ENCODE results near the gene ABCG4. TPM values are rescaled to one million over a fixed set of nuclear protein-coding genes. Genes with fewer than 3 reads are reported as not detected.
"Not testable (repeated sequence)": the region's sequence is repeated elsewhere in the genome, so short reads cannot be mapped to it uniquely, and the experiment has no call there.

The ABCG4 gene
- total RNA-seq, 2 experiments from 2014 or later, result 0.08 TPM; not detected in 1

GRCh38 chr11:119100994-119101758 lies 47.7 kb upstream of the ABCG4 start:
- no peak for TF ChIP-seq CTCF (IDR thresholded peaks at IDR 0.05)
- CTCF ChIA-PET, result interaction anchor here (1.4 to 1.8 kb wide), 3 partner anchors 16 to 36 kb away, joined by 3 to 4 read pairs (median 4); partner anchors contain the start of gene HMBS
- H3K4me3 Mint-ChIP-seq, result peak overlapping the region; percentile 95
- peaks cover 29% of the 10 kb centered on the region for H3K4me1 ChIP-seq (ENCODE audit: insufficient read depth, low read length)
- peaks cover 23% of the 10 kb centered on the region for H3K36me3 ChIP-seq (ENCODE audit: insufficient read depth, low read length)
- H3K27ac ChIP-seq (ENCODE audit: low read depth in 1 of 2, low read length in 2 of 2), result peak overlapping the region; percentile 83 to 95
- peaks cover 45% of the 10 kb centered on the region for H3K36me3 Mint-ChIP-seq (ENCODE audit: low read depth)
- DNase-seq, result no peak
- no peaks in the 10 kb centered on the region for H3K27me3 ChIP-seq (ENCODE audit: control insufficient read depth in 1 of 2, insufficient read depth in 2 of 2, low read length in 2 of 2)
- ATAC-seq (ENCODE audit: poor library complexity), result no peak
- no peaks in the 10 kb centered on the region for H3K9me3 Mint-ChIP-seq
- POLR2A ChIA-PET, result interaction anchor here (1.0 to 2.3 kb wide), 19 partner anchors 11 to 529 kb away, joined by 3 to 59 read pairs (median 6); partner anchors contain the start of genes ARCN1, CBL, CENATAC and HINFP
- H3K4me1 Mint-ChIP-seq (ENCODE audit: low read depth), result peaks cover 52% of the 10 kb centered on the region
- no peaks in the 10 kb centered on the region for H3K9me3 ChIP-seq (ENCODE audit: control insufficient read depth in 1 of 2, insufficient read depth in 1 of 2, low read length in 2 of 2)
- no peaks in the 10 kb centered on the region for H3K27me3 Mint-ChIP-seq
- intact Hi-C loops (cut with DNase I, micrococcal nuclease), result loop anchor here (1.0 to 10.0 kb wide), 6 partner anchors 16 to 526 kb away; partner anchors contain the start of genes RPS25 (in 2 of the 2), TRAPPC4 (in 2 of the 2), VPS11 (in 2 of the 2) and ARCN1 (in 1 of the 2)
- H3K27ac Mint-ChIP-seq, result peak overlapping the region; percentile 97
- H3K4me3 ChIP-seq (ENCODE audit: low read length), result peak overlapping the region; percentile 90

GRCh38 chr11:119101759-119102423 lies 47.0 kb upstream of the ABCG4 start, which contains the start of gene DPAGT1:
TSS of gene DPAGT1 (minus strand) at chr11:119101853. CDS start at chr11:119101655, 198 bp downstream.
- Mint-ChIP-seq H3K27me3 (no peaks in the 10 kb centered on the region), H3K4me3 (peak within 1 kb of the TSS; percentile 95), H3K4me1 (ENCODE audit: low read depth) (peaks cover 51% of the 10 kb centered on the region), H3K36me3 (ENCODE audit: low read depth) (peaks cover 40% of the 10 kb centered on the region), H3K9me3 (no peaks in the 10 kb centered on the region), H3K27ac (peak within 1 kb of the TSS; percentile 97)
- intact Hi-C loops (cut with DNase I, micrococcal nuclease), result loop anchor here (1.0 to 10.0 kb wide), 8 partner anchors 17 to 527 kb away; partner anchors contain the start of genes RPS25 (in 2 of the 2), TRAPPC4 (in 2 of the 2), VPS11 (in 2 of the 2) and ARCN1 (in 1 of the 2)
- no peak for TF ChIP-seq CTCF (IDR thresholded peaks at IDR 0.05)
- no peaks in the 10 kb centered on the region for H3K27me3 ChIP-seq (ENCODE audit: control insufficient read depth in 1 of 2, insufficient read depth in 2 of 2, low read length in 2 of 2)
- peaks cover 35% of the 10 kb centered on the region for H3K4me1 ChIP-seq (ENCODE audit: insufficient read depth, low read length)
- peak within 1 kb of the TSS; percentile 90 for H3K4me3 ChIP-seq (ENCODE audit: low read length)
- H3K27ac ChIP-seq (ENCODE audit: low read depth in 1 of 2, low read length in 2 of 2), result peak within 1 kb of the TSS; percentile 83 to 95
- ChIA-PET CTCF (interaction anchor here (0.7 to 1.8 kb wide), 5 partner anchors 16 to 95 kb away, joined by 3 to 5 read pairs (median 4); partner anchors contain the start of gene HMBS), POLR2A (interaction anchor here (0.5 to 2.3 kb wide), 26 partner anchors 8 to 530 kb away, joined by 3 to 59 read pairs (median 5); partner anchors contain the start of genes ABCG4, ARCN1, CBL and CENATAC)
- DNase-seq, result peak; percentile 73 to 92 (median 78)
- H3K36me3 ChIP-seq (ENCODE audit: insufficient read depth, low read length), result peaks cover 16% of the 10 kb centered on the region
- H3K9me3 ChIP-seq (ENCODE audit: control insufficient read depth in 1 of 2, insufficient read depth in 1 of 2, low read length in 2 of 2), result no peaks in the 10 kb centered on the region
- peak; percentile 84 for ATAC-seq (ENCODE audit: poor library complexity)

- not testable (repeated sequence) for H3K27me3 ChIP-seq (ENCODE audit: control insufficient read depth in 1 of 2, insufficient read depth in 2 of 2, low read length in 2 of 2); ATAC-seq (ENCODE audit: poor library complexity); DNase-seq; H3K9me3 Mint-ChIP-seq; H3K27me3 Mint-ChIP-seq; H3K36me3 ChIP-seq (ENCODE audit: insufficient read depth, low read length); H3K9me3 ChIP-seq (ENCODE audit: control insufficient read depth in 1 of 2, insufficient read depth in 1 of 2, low read length in 2 of 2)
- peak overlapping the region; percentile 95 for H3K4me3 Mint-ChIP-seq
- ChIA-PET POLR2A (interaction anchor here (0.7 to 2.3 kb wide), 10 partner anchors 9 to 531 kb away, joined by 4 to 59 read pairs (median 12); partner anchors contain the start of genes ARCN1, HINFP, HMBS and NLRX1), CTCF (interaction anchor here (1.0 to 1.8 kb wide), 2 partner anchors 15 to 93 kb away, joined by 4 to 5 read pairs; no protein-coding TSS in a partner anchor)
- peak overlapping the region; percentile 97 for H3K27ac Mint-ChIP-seq
- intact Hi-C loops (cut with DNase I, micrococcal nuclease), result loop anchor here (5.0 to 10.0 kb wide), 3 partner anchors 36 to 528 kb away; partner anchors contain the start of genes ARCN1 (in 1 of the 2) and VPS11 (in 1 of the 2)
- H3K27ac ChIP-seq (ENCODE audit: low read depth in 1 of 2, low read length in 2 of 2), result peak overlapping the region in 1 of 2 donors; percentile 9
- H3K4me1 Mint-ChIP-seq (ENCODE audit: low read depth), result peaks cover 56% of the 10 kb centered on the region
- peaks cover 39% of the 10 kb centered on the region for H3K4me1 ChIP-seq (ENCODE audit: insufficient read depth, low read length)
- H3K4me3 ChIP-seq (ENCODE audit: low read length), result peak overlapping the region; percentile 90
- peaks cover 30% of the 10 kb centered on the region for H3K36me3 Mint-ChIP-seq (ENCODE audit: low read depth)
These were observed 45.6 kb upstream of the ABCG4 start for GRCh38 chr11:119103161-119103664.

Measured in CD4-positive, alpha-beta T cell (primary cell).